22Rv1 (cell line): Measurements from ENCODE around the gene PARP15.

ENCODE experiments used
- CTCF ChIP-seq: fragments of 450-650 bp; IDR thresholded peaks from 2 replicates; pipeline ENCODE4 v1.5.1; 2017; ENCODE audit warnings: mild to moderate bottlenecking
- ZFX ChIP-seq: fragments of 450-650 bp; IDR thresholded peaks from 2 replicates; pipeline ENCODE4 v1.6.1; 2017; ENCODE audit warnings: antibody characterized with exemption, borderline replicate concordance

GRCh38 chr3:122678506-122678905 lies 101.1 kb downstream of the PARP15 start:
- TF ChIP-seq ZFX (no peak), CTCF (no peak)
